H9 (cell line): Measurements from ENCODE around the gene SLC25A14. TPM values are rescaled to one million over a fixed set of nuclear protein-coding genes. Genes with fewer than 3 reads are reported as not detected.

Experiments used
- DNase-seq: peaks from one replicate; pipeline ENCODE4 v3.0.0-alpha.2; 2017
- H2AFZ ChIP-seq: one replicate; pipeline ENCODE4 v1.6.1; 2013; ENCODE audit warnings: mild to moderate bottlenecking, low read length, control low read depth, moderate library complexity
- H2AK5ac ChIP-seq: 2 replicates; pipeline ENCODE4 v1.6.1; 2013; ENCODE audit warnings: low read length, control low read depth, mixed read lengths; ENCODE audit not compliant: insufficient read length
- H2BK120ac ChIP-seq: one replicate; pipeline ENCODE4 v1.6.1; 2013; ENCODE audit warnings: low read depth, mild to moderate bottlenecking, low read length, control low read depth, inconsistent platforms; ENCODE audit not compliant: poor library complexity, severe bottlenecking
- H2BK12ac ChIP-seq: 2 replicates; pipeline ENCODE4 v1.6.1; 2013; ENCODE audit warnings: low read length, control low read depth, mixed read lengths, low read depth; ENCODE audit not compliant: insufficient read length
- H2BK15ac ChIP-seq: 2 replicates; pipeline ENCODE4 v1.6.1; 2013; ENCODE audit warnings: low read depth, low read length, control low read depth
- H2BK20ac ChIP-seq: one replicate; pipeline ENCODE4 v1.6.1; 2013; ENCODE audit warnings: low read depth, mild to moderate bottlenecking, low read length, control low read depth, inconsistent platforms; ENCODE audit not compliant: poor library complexity, severe bottlenecking
- H2BK5ac ChIP-seq: 2 replicates; pipeline ENCODE4 v1.6.1; 2013; ENCODE audit warnings: low read length, control low read depth, mixed read lengths; ENCODE audit not compliant: insufficient read length
- H3K14ac ChIP-seq: 2 replicates; pipeline ENCODE4 v1.6.1; 2013; ENCODE audit warnings: low read length, control low read depth; ENCODE audit not compliant: insufficient read depth
- H3K18ac ChIP-seq: 2 replicates; pipeline ENCODE4 v1.6.1; 2013; ENCODE audit warnings: low read depth, mild to moderate bottlenecking, mixed read lengths, low read length, control low read depth; ENCODE audit not compliant: insufficient read length
- H3K23ac ChIP-seq: 2 replicates; pipeline ENCODE4 v1.6.1; 2013; ENCODE audit warnings: low read length, control low read depth, mixed read lengths, low read depth; ENCODE audit not compliant: insufficient read length
- H3K23me2 ChIP-seq: 2 replicates; pipeline ENCODE4 v1.6.1; 2013; ENCODE audit warnings: low read depth, mild to moderate bottlenecking, mixed read lengths, low read length, control low read depth; ENCODE audit not compliant: insufficient read length, poor library complexity, severe bottlenecking
- H3K27ac ChIP-seq: 2 replicates; pipeline ENCODE4 v1.5.1; 2013; ENCODE audit warnings: low read length, control low read depth, mixed read lengths, low read depth; ENCODE audit not compliant: insufficient read length
- H3K27me3 ChIP-seq: 2 replicates; pipeline ENCODE4 v1.6.1; 2013; ENCODE audit warnings: low read length, control low read depth, inconsistent platforms; ENCODE audit not compliant: insufficient read depth
- H3K4ac ChIP-seq: 2 replicates; pipeline ENCODE4 v1.6.1; 2013; ENCODE audit warnings: low read depth, mild to moderate bottlenecking, control low read depth, inconsistent platforms, low read length, moderate library complexity
- H3K4me1 ChIP-seq: 2 replicates; pipeline ENCODE4 v1.6.1; 2013; ENCODE audit warnings: low read length, control low read depth, inconsistent platforms; ENCODE audit not compliant: insufficient read depth
- H3K4me2 ChIP-seq: 2 replicates; pipeline ENCODE4 v1.6.1; 2013; ENCODE audit warnings: low read length, control low read depth, mixed read lengths; ENCODE audit not compliant: insufficient read length, insufficient read depth
- H3K56ac ChIP-seq: 2 replicates; pipeline ENCODE4 v1.6.1; 2013; ENCODE audit warnings: low read depth, mild to moderate bottlenecking, mixed read lengths, low read length, control low read depth; ENCODE audit not compliant: insufficient read length
- H3K79me1 ChIP-seq: 2 replicates; pipeline ENCODE4 v1.6.1; 2013; ENCODE audit warnings: low read depth, mild to moderate bottlenecking, moderate library complexity, low read length, control low read depth, inconsistent platforms; ENCODE audit not compliant: insufficient read depth, poor library complexity, severe bottlenecking
- H3K79me2 ChIP-seq: 2 replicates; pipeline ENCODE4 v1.6.1; 2013; ENCODE audit warnings: low read length, control low read depth, inconsistent platforms; ENCODE audit not compliant: insufficient read depth
- H3K9ac ChIP-seq: 2 replicates; pipeline ENCODE4 v1.6.1; 2013; ENCODE audit warnings: low read length, control low read depth, mixed read lengths; ENCODE audit not compliant: insufficient read length; ENCODE audit errors: extremely low read depth
- H3K9me3 ChIP-seq: one replicate; pipeline ENCODE4 v1.6.1; 2013; ENCODE audit warnings: low read depth, low read length, inconsistent platforms; ENCODE audit not compliant: control insufficient read depth
- H3T11ph ChIP-seq: one replicate; pipeline ENCODE4 v1.6.1; 2013; ENCODE audit warnings: mild to moderate bottlenecking, low read length, control low read depth, inconsistent platforms
- H4K20me1 ChIP-seq: one replicate; pipeline ENCODE4 v1.6.1; 2013; ENCODE audit not compliant: control insufficient read depth, insufficient read length, insufficient read depth
- H4K5ac ChIP-seq: 2 replicates; pipeline ENCODE4 v1.6.1; 2013; ENCODE audit warnings: low read depth, mild to moderate bottlenecking, mixed read lengths, low read length, control low read depth; ENCODE audit not compliant: insufficient read length
- H4K8ac ChIP-seq: replicated peaks from 2 replicates; pipeline ENCODE4 v1.6.1; 2013; ENCODE audit warnings: low read length, control low read depth, mixed read lengths, low read depth; ENCODE audit not compliant: insufficient read length
- H4K91ac ChIP-seq: 2 replicates; pipeline ENCODE4 v1.6.1; 2013; ENCODE audit warnings: low read depth, mild to moderate bottlenecking, moderate library complexity, mixed read lengths, low read length, control low read depth; ENCODE audit not compliant: insufficient read length
- H3K27ac Mint-ChIP-seq, 3 experiments: 2 replicates in 2 of 3; 3 replicates in 1 of 3; pipeline ENCODE4 v1.8.0; 2020 to 2021; ENCODE audit warnings: mixed read lengths in 3 of 3, mild to moderate bottlenecking in 1 of 3, moderate library complexity in 1 of 3
- H3K27me3 Mint-ChIP-seq: 2 replicates; pipeline ENCODE4 v1.8.0; 2021; ENCODE audit warnings: low read depth, mild to moderate bottlenecking, moderate library complexity, mixed read lengths
- H3K36me3 Mint-ChIP-seq, 3 experiments: 2 replicates in 2 of 3; 3 replicates in 1 of 3; pipeline ENCODE4 v1.8.0; 2020 to 2021; ENCODE audit warnings: low read depth in 3 of 3, mixed read lengths in 3 of 3; ENCODE audit not compliant: insufficient read depth in 1 of 3
- H3K4me1 Mint-ChIP-seq, 2 experiments: 2 replicates each; pipeline ENCODE4 v1.8.0; 2020; ENCODE audit warnings: mixed read lengths in 2 of 2
- H3K4me3 Mint-ChIP-seq, 2 experiments: 2 replicates in 1 of 2; 3 replicates in 1 of 2; pipeline ENCODE4 v1.8.0; 2020 to 2021; ENCODE audit warnings: mild to moderate bottlenecking in 2 of 2, mixed read lengths in 2 of 2, moderate library complexity in 1 of 2
- H3K9me3 Mint-ChIP-seq, 2 experiments: 2 replicates in 1 of 2; 3 replicates in 1 of 2; pipeline ENCODE4 v1.8.0; 2020; ENCODE audit warnings: mild to moderate bottlenecking in 2 of 2, mixed read lengths in 2 of 2, moderate library complexity in 1 of 2
- WGBS: extraction: QIAGEN DNeasy Blood & Tissue Kit; methylation state at CpG from one replicate; pipeline ENCODE4 v1.1.7; 2013; ENCODE audit warnings: missing lambda C conversion rate, low lambda C conversion rate, mixed read lengths; ENCODE audit not compliant: insufficient read length; ENCODE audit errors: extremely low coverage; 5-methylcytosine and 5-hydroxymethylcytosine counted together
- total RNA-seq: library from RNA; stranded (reverse); gene quantifications from 2 replicates; pipeline ENCODE4 v1.2.1, GENCODE V29; 2021
- TF ChIP-seq, protein P1 (sequence below): fragments of 200-600 bp; sonication (generic); conservative IDR thresholded peaks from 3 replicates; pipeline ENCODE4 v1.8.0; 2021; ENCODE audit warnings: antibody characterized with exemption, mild to moderate bottlenecking

SLC25A14 gene
- total RNA-seq, 1 experiment from 2014 or later = 12.7 TPM

DNA sequence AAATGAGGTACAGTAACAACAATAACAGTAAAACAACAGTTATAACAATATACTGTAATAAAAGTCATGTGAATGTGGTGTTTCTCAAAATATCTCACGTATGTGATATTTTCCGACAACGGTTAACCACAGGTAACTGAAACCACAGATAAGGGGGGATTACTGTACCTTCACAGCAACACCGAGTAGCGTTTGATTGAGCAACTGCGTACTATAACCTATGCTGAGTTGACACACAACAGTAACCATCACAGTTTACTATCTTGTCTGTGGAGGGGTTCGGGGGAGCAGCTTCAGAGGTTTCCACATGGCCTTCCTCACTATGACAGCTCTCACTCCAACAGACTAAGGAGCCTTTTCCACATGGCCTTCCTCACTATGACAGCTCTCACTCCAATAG, 75.5 kb downstream of the SLC25A14 start:
- H3K27ac ChIP-seq = no peak overlapping the region
- H4K20me1 ChIP-seq = no peaks in the 10 kb centered on the region
- no peak overlapping the region for H2AK5ac ChIP-seq
- TF ChIP-seq, protein P1, sequence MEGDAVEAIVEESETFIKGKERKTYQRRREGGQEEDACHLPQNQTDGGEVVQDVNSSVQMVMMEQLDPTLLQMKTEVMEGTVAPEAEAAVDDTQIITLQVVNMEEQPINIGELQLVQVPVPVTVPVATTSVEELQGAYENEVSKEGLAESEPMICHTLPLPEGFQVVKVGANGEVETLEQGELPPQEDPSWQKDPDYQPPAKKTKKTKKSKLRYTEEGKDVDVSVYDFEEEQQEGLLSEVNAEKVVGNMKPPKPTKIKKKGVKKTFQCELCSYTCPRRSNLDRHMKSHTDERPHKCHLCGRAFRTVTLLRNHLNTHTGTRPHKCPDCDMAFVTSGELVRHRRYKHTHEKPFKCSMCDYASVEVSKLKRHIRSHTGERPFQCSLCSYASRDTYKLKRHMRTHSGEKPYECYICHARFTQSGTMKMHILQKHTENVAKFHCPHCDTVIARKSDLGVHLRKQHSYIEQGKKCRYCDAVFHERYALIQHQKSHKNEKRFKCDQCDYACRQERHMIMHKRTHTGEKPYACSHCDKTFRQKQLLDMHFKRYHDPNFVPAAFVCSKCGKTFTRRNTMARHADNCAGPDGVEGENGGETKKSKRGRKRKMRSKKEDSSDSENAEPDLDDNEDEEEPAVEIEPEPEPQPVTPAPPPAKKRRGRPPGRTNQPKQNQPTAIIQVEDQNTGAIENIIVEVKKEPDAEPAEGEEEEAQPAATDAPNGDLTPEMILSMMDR = no peak
- H3K18ac ChIP-seq = no peak overlapping the region
- no peaks in the 10 kb centered on the region for H3K79me1 ChIP-seq
- peaks cover 2% of the 10 kb centered on the region; the same call in 1 of the 2 replicates for H3K4me1 ChIP-seq
- H4K91ac ChIP-seq = no peak overlapping the region
- H2BK20ac ChIP-seq = no peak overlapping the region
- no peak overlapping the region for H3K14ac ChIP-seq
- H3T11ph ChIP-seq = no peak overlapping the region
- no peak overlapping the region for H2BK15ac ChIP-seq
- H3K79me2 ChIP-seq = no peaks in the 10 kb centered on the region
- no peak overlapping the region for H4K5ac ChIP-seq
- H3K9me3 ChIP-seq = no peaks in the 10 kb centered on the region
- no peak overlapping the region for H3K27ac Mint-ChIP-seq
- no peak overlapping the region for H3K4ac ChIP-seq
- no peaks in the 10 kb centered on the region for H3K23me2 ChIP-seq
- no peak overlapping the region for H3K56ac ChIP-seq
- no CpG with 5 or more reads among the region's 7 CpGs for WGBS
- no peak overlapping the region for H3K4me3 Mint-ChIP-seq
- H3K36me3 Mint-ChIP-seq = peaks cover 0 to 35% (median 21%) of the 10 kb centered on the region in 3 experiments; a peak in 6 of 7 replicates
- no peak overlapping the region for H3K23ac ChIP-seq
- H3K4me1 Mint-ChIP-seq = peaks cover 6 to 16% of the 10 kb centered on the region in 2 experiments
- no peak for DNase-seq
- H2BK5ac ChIP-seq = no peak overlapping the region
- no peak overlapping the region for H3K9ac ChIP-seq
- peaks cover 0 to 39% of the 10 kb centered on the region in 2 experiments; a peak in 2 of 5 replicates for H3K9me3 Mint-ChIP-seq
- no peak overlapping the region for H2AFZ ChIP-seq
- H2BK120ac ChIP-seq = no peak overlapping the region
- H2BK12ac ChIP-seq = no peak overlapping the region
- H3K4me2 ChIP-seq = no peak overlapping the region
- no peaks in the 10 kb centered on the region for H3K27me3 ChIP-seq
- no peak overlapping the region for H4K8ac ChIP-seq
- H3K27me3 Mint-ChIP-seq = no peaks in the 10 kb centered on the region; the same call in 1 of the 2 replicates
